ENCODE measurements around the gene MYT1.

DNA sequence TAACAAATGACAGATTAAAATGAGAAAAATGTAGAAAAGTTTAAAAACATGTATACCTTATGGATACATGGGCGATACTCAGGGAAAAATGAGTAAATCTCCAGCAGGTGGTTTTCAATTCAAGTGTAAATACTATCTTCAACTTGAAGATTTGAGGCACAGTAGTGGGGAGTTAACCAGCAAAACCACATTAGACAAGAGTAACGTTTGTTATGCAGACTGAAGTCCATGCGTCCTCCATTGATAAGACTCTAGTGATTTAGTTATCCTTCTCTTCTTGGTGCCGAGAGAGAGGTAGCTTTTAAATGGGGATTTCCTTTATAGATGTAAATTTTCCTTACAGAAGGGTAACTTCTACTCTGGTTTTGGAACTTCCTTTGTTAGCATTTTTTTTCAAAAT is 119.4 kb downstream of the MYT1 start:
- TF ChIP-seq, protein P1, sequence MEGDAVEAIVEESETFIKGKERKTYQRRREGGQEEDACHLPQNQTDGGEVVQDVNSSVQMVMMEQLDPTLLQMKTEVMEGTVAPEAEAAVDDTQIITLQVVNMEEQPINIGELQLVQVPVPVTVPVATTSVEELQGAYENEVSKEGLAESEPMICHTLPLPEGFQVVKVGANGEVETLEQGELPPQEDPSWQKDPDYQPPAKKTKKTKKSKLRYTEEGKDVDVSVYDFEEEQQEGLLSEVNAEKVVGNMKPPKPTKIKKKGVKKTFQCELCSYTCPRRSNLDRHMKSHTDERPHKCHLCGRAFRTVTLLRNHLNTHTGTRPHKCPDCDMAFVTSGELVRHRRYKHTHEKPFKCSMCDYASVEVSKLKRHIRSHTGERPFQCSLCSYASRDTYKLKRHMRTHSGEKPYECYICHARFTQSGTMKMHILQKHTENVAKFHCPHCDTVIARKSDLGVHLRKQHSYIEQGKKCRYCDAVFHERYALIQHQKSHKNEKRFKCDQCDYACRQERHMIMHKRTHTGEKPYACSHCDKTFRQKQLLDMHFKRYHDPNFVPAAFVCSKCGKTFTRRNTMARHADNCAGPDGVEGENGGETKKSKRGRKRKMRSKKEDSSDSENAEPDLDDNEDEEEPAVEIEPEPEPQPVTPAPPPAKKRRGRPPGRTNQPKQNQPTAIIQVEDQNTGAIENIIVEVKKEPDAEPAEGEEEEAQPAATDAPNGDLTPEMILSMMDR (IDR thresholded peaks at IDR 0.05), result no peak
- TF ChIP-seq POLR2A (IDR thresholded peaks at IDR 0.05), result no peak
- no peak for TF ChIP-seq EP300 (IDR thresholded peaks at IDR 0.05)

Data from tibial nerve (tissue), 4 donors.